ENCODE data around the gene NBEAL1.

The NBEAL1 gene

DNA sequence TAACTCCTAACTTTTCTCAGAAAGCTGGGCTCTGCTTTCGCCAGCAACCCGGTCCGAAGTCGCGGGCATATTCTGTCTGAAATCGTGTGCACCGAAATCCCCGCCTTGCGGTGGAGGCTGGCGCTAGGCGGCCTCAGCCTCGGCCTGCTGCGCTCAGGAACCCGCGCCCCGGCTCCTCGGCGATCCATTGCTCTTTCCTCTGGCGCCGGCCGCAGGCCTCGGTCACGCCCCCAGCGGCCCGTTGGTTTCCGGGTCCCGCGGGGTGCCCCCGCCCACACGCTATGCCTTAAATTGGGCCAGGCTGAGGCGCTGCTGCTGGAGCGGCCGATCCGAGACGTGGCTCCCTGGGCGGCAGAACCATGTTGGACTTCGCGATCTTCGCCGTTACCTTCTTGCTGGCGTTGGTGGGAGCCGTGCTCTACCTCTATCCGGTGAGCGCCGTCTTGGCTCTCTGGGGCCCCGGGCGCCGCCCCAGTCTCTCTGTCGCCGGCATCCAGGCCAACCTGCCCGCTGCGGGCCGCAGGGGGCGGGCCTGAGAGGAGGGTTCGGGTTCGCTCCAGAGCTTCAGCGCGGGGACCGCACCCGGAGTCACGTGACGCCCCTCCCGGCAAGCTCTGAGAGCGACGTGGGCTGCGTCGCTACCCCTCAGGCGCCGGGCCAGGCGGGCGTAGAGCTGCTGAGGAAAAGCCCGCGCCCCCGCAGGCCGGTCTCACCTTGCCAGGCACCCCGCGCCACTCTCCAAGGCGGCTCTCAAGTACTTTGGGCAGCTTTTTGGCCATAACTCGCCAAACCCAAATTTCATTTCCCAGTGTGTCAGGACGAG lies 224.2 kb downstream of the NBEAL1 start, which contains the start of gene CYP20A1 (continued):
- TF ChIP-seq, protein P1, sequence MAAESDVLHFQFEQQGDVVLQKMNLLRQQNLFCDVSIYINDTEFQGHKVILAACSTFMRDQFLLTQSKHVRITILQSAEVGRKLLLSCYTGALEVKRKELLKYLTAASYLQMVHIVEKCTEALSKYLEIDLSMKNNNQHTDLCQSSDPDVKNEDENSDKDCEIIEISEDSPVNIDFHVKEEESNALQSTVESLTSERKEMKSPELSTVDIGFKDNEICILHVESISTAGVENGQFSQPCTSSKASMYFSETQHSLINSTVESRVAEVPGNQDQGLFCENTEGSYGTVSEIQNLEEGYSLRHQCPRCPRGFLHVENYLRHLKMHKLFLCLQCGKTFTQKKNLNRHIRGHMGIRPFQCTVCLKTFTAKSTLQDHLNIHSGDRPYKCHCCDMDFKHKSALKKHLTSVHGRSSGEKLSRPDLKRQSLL (tag by site-specific recombination; IDR thresholded peaks at IDR 0.05) = peak; percentile 71
- TF ChIP-seq ZNF768 (tag by site-specific recombination; IDR thresholded peaks at IDR 0.05) (no peak), ZNF670 (tag by site-specific recombination; IDR thresholded peaks at IDR 0.05; ENCODE audit: low read depth) (no peak), ZFP69B (tag by site-specific recombination; IDR thresholded peaks at IDR 0.05) (peak; percentile 93), TRIM28 (IDR thresholded peaks at IDR 0.05; ENCODE audit: borderline replicate concordance, low read length) (no peak), KLF9 (tag by site-specific recombination; IDR thresholded peaks at IDR 0.05; ENCODE audit: low read depth) (peak; percentile 97), ZNF426 (tag by site-specific recombination; IDR thresholded peaks at IDR 0.05) (no peak), ZNF202 (tag by site-specific recombination; IDR thresholded peaks at IDR 0.05; ENCODE audit: borderline replicate concordance) (no peak), ZNF544 (tag by site-specific recombination; IDR thresholded peaks at IDR 0.05) (no peak), ZNF10 (tag by site-specific recombination; IDR thresholded peaks at IDR 0.05) (0 out of 2 replicates have a peak, but pooled peaks have one; percentile 10), ZNF335 (tag by site-specific recombination; conservative IDR thresholded peaks at IDR 0.05) (peak; percentile 93), ZBTB20 (tag by site-specific recombination; IDR thresholded peaks at IDR 0.05) (peak; percentile 95), ZNF394 (tag by site-specific recombination; IDR thresholded peaks at IDR 0.05; ENCODE audit: borderline replicate concordance) (peak; percentile 38; the same call in 1 of the 2 replicates), ZNF2 (tag by site-specific recombination; IDR thresholded peaks at IDR 0.05) (peak; percentile 75; the same call in 1 of the 2 replicates), ZNF302 (tag by site-specific recombination; IDR thresholded peaks at IDR 0.05; ENCODE audit: low read depth) (no peak), SALL2 (tag by site-specific recombination; IDR thresholded peaks at IDR 0.05; ENCODE audit: borderline replicate concordance) (no peak), ZNF121 (tag by site-specific recombination; IDR thresholded peaks at IDR 0.05) (no peak), ZNF76 (tag by site-specific recombination; IDR thresholded peaks at IDR 0.05; ENCODE audit: borderline replicate concordance, low read depth) (peak; percentile 83; the same call in 1 of the 2 replicates), GLIS2 (tag by site-specific recombination; IDR thresholded peaks at IDR 0.05) (peak; percentile 95), ZNF292 (tag by site-specific recombination; IDR thresholded peaks at IDR 0.05; ENCODE audit: borderline replicate concordance, low read depth) (no peak), PRDM1 (tag by site-specific recombination; IDR thresholded peaks at IDR 0.05) (no peak), ZNF561 (tag by site-specific recombination; IDR thresholded peaks at IDR 0.05; ENCODE audit: borderline replicate concordance) (peak; percentile 93), GLI2 (tag by site-specific recombination; IDR thresholded peaks at IDR 0.05; ENCODE audit: borderline replicate concordance, low read depth) (no peak), HOXC10 (CRISPR knock-in tag; IDR thresholded peaks at IDR 0.05) (no peak), BCL11A (tag by site-specific recombination; IDR thresholded peaks at IDR 0.05; ENCODE audit: low read depth) (no peak)
- TF ChIP-seq, protein P2, sequence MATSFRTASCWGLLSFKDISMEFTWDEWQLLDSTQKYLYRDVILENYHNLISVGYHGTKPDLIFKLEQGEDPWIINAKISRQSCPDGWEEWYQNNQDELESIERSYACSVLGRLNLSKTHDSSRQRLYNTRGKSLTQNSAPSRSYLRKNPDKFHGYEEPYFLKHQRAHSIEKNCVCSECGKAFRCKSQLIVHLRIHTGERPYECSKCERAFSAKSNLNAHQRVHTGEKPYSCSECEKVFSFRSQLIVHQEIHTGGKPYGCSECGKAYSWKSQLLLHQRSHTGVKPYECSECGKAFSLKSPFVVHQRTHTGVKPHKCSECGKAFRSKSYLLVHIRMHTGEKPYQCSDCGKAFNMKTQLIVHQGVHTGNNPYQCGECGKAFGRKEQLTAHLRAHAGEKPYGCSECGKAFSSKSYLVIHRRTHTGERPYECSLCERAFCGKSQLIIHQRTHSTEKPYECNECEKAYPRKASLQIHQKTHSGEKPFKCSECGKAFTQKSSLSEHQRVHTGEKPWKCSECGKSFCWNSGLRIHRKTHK (tag by site-specific recombination; IDR thresholded peaks at IDR 0.05) = no peak
- TF ChIP-seq, protein P3, sequence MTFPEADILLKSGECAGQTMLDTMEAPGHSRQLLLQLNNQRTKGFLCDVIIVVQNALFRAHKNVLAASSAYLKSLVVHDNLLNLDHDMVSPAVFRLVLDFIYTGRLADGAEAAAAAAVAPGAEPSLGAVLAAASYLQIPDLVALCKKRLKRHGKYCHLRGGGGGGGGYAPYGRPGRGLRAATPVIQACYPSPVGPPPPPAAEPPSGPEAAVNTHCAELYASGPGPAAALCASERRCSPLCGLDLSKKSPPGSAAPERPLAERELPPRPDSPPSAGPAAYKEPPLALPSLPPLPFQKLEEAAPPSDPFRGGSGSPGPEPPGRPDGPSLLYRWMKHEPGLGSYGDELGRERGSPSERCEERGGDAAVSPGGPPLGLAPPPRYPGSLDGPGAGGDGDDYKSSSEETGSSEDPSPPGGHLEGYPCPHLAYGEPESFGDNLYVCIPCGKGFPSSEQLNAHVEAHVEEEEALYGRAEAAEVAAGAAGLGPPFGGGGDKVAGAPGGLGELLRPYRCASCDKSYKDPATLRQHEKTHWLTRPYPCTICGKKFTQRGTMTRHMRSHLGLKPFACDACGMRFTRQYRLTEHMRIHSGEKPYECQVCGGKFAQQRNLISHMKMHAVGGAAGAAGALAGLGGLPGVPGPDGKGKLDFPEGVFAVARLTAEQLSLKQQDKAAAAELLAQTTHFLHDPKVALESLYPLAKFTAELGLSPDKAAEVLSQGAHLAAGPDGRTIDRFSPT (tag by site-specific recombination; IDR thresholded peaks at IDR 0.05) = peak; percentile 85
- TF ChIP-seq, protein P4, sequence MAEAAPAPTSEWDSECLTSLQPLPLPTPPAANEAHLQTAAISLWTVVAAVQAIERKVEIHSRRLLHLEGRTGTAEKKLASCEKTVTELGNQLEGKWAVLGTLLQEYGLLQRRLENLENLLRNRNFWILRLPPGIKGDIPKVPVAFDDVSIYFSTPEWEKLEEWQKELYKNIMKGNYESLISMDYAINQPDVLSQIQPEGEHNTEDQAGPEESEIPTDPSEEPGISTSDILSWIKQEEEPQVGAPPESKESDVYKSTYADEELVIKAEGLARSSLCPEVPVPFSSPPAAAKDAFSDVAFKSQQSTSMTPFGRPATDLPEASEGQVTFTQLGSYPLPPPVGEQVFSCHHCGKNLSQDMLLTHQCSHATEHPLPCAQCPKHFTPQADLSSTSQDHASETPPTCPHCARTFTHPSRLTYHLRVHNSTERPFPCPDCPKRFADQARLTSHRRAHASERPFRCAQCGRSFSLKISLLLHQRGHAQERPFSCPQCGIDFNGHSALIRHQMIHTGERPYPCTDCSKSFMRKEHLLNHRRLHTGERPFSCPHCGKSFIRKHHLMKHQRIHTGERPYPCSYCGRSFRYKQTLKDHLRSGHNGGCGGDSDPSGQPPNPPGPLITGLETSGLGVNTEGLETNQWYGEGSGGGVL (tag by site-specific recombination; IDR thresholded peaks at IDR 0.05) = peak; percentile 86
- TF ChIP-seq, protein P5, sequence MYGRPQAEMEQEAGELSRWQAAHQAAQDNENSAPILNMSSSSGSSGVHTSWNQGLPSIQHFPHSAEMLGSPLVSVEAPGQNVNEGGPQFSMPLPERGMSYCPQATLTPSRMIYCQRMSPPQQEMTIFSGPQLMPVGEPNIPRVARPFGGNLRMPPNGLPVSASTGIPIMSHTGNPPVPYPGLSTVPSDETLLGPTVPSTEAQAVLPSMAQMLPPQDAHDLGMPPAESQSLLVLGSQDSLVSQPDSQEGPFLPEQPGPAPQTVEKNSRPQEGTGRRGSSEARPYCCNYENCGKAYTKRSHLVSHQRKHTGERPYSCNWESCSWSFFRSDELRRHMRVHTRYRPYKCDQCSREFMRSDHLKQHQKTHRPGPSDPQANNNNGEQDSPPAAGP (tag by site-specific recombination; IDR thresholded peaks at IDR 0.05) = peak; percentile 74
- TF ChIP-seq, protein P6, sequence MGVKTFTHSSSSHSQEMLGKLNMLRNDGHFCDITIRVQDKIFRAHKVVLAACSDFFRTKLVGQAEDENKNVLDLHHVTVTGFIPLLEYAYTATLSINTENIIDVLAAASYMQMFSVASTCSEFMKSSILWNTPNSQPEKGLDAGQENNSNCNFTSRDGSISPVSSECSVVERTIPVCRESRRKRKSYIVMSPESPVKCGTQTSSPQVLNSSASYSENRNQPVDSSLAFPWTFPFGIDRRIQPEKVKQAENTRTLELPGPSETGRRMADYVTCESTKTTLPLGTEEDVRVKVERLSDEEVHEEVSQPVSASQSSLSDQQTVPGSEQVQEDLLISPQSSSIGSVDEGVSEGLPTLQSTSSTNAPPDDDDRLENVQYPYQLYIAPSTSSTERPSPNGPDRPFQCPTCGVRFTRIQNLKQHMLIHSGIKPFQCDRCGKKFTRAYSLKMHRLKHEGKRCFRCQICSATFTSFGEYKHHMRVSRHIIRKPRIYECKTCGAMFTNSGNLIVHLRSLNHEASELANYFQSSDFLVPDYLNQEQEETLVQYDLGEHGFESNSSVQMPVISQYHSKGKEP (tag by site-specific recombination; IDR thresholded peaks at IDR 0.05) = no peak
